IPS DF 4.7 (cell line): ENCODE results near the gene KCNT1.

Experiments used
- DNase-seq: peaks from one replicate; pipeline ENCODE4 v3.0.0-alpha.2; 2013; ENCODE audit warnings: low spot score; ENCODE audit errors: extremely low read depth

Gene KCNT1

GRCh38 chr9:135778421-135778820 is 76.4 kb downstream of the KCNT1 start:
- DNase-seq: no peak

- no peak for DNase-seq
Measured at GRCh38 chr9:135779571-135779970, 77.6 kb downstream of the KCNT1 start.

- DNase-seq: no peak
Measured at GRCh38 chr9:135780086-135780485, 78.1 kb downstream of the KCNT1 start.

GRCh38 chr9:135780626-135781025 is 78.6 kb downstream of the KCNT1 start:
- no peak for DNase-seq

GRCh38 chr9:135782946-135783345 is 81.0 kb downstream of the KCNT1 start:
- DNase-seq: no peak

GRCh38 chr9:135783540-135784245 is 81.7 kb downstream of the KCNT1 start:
- no peak for DNase-seq

- DNase-seq: no peak
Measured at GRCh38 chr9:135785013-135785575, 83.1 kb downstream of the KCNT1 start.

- no peak for DNase-seq
Measured at GRCh38 chr9:135786146-135786690, 84.2 kb downstream of the KCNT1 start.

GRCh38 chr9:135787317-135787716 is 85.3 kb downstream of the KCNT1 start:
- no peak for DNase-seq

- no peak for DNase-seq
Measured at GRCh38 chr9:135787776-135788575, 86.0 kb downstream of the KCNT1 start.

- DNase-seq: no peak
Measured at GRCh38 chr9:135788576-135789300, 86.8 kb downstream of the KCNT1 start.

GRCh38 chr9:135789838-135790291 is 87.9 kb downstream of the KCNT1 start:
- no peak for DNase-seq

GRCh38 chr9:135790356-135790755 is 88.4 kb downstream of the KCNT1 start:
- no peak for DNase-seq

GRCh38 chr9:135790850-135791249 is 88.9 kb downstream of the KCNT1 start:
- no peak for DNase-seq

- DNase-seq: no peak
Measured at GRCh38 chr9:135791431-135792267, 89.7 kb downstream of the KCNT1 start.

GRCh38 chr9:135792268-135793128 is 90.5 kb downstream of the KCNT1 start:
- DNase-seq: no peak

GRCh38 chr9:135793221-135794056 is 91.5 kb downstream of the KCNT1 start:
- DNase-seq: no peak

- no peak for DNase-seq
Measured at GRCh38 chr9:135794057-135794335, 92.0 kb downstream of the KCNT1 start.

- no peak for DNase-seq
Measured at GRCh38 chr9:135794361-135794885, 92.4 kb downstream of the KCNT1 start.
